H1 (cell line): Measurements from ENCODE around the gene DIO3. TPM values are rescaled to one million over a fixed set of nuclear protein-coding genes. Genes with fewer than 3 reads are reported as not detected.

Experiments used
- SP2 ChIP-seq: IDR thresholded peaks from 2 replicates; pipeline ENCODE4 v1.6.1; 2012; ENCODE audit warnings: mild to moderate bottlenecking, low read length, inconsistent platforms
- TBP ChIP-seq: IDR thresholded peaks from 2 replicates; pipeline ENCODE4 v1.6.1; 2011; ENCODE audit warnings: low read depth, low read length, improper control_type of control experiment
- polyA plus RNA-seq, 7 experiments: library from polyadenylated mRNA; depleted of rRNA in 3 of 7; stranded (reverse) in 5 of 7; unstranded in 2 of 7; fragments of >200 nt in 5 of 7; fragments of 200-250 nt in 2 of 7; gene quantifications; 1 replicate in 5 of 7; 2 replicates in 1 of 7; 4 replicates in 1 of 7; pipeline versions ENCODE4 v1.2.1 to v1.2.3, GENCODE V29; 2011 to 2013; ENCODE audit warnings: missing spikeins in 2 of 7, mixed read lengths in 2 of 7
- total RNA-seq: library from RNA; stranded (reverse); fragmentation: NEBNext Ultra II Directional; extraction: Animal tissue kit (Norgen Biotek cat#: 25700); gene quantifications from 2 replicates; pipeline ENCODE4 v1.2.1, GENCODE V29; 2021

The DIO3 gene
- total and polyA plus RNA-seq, 2 of the 8 experiments (the other 6 are each of a cell fraction or from before 2014, with no cell fraction given): 0.17 to 0.19 TPM

GRCh38 chr14:101564819-101565698, 3.8 kb downstream of the DIO3 start (continued):
- no peak for TF ChIP-seq SP2
- TF ChIP-seq TBP: no peak
